OCI-LY7 (cell line): ENCODE measurements around the gene KIF16B.

ENCODE experiments used
- CTCF ChIP-seq: fragments of 200-600 bp; sonication (generic); conservative IDR thresholded peaks from 2 replicates; pipeline ENCODE4 v1.5.1; 2014; ENCODE audit warnings: mild to moderate bottlenecking, antibody characterized with exemption, low read length, moderate library complexity, mixed read lengths
- EZH2phosphoT487 ChIP-seq: fragments of 200-600 bp; sonication (generic); IDR thresholded peaks from 2 replicates; pipeline ENCODE4 v1.6.1; 2018; ENCODE audit warnings: low read depth, borderline replicate concordance, mild to moderate bottlenecking, mixed run types, antibody characterized with exemption, low read length, moderate library complexity, mixed read lengths

- TF ChIP-seq CTCF (no peak), EZH2phosphoT487 (no peak)
These were observed 20.1 kb downstream of the KIF16B start for GRCh38 chr20:16553101-16553500.
